ENCODE results near the gene TBL1X. TPM values are rescaled to one million over a fixed set of nuclear protein-coding genes. Genes with fewer than 3 reads are reported as not detected.
A peak's percentile ranks its signal among the peaks of the same experiment; 100 is the strongest.

The TBL1X gene
- total RNA-seq, 6 experiments from 2014 or later, result 34.4 to 53.2 (median 44.9) TPM

GRCh38 chrX:9462456-9462855, 2.4 kb upstream of the TBL1X start:
- DNase-seq, result no peak
- Mint-ChIP-seq H3K27me3 (ENCODE audit: insufficient read depth) (no peaks in the 10 kb centered on the region; the same call in 1 of the 2 replicates), H3K36me3 (ENCODE audit: low read depth) (no peaks in the 10 kb centered on the region), H3K4me1 (ENCODE audit: low read depth) (peaks cover 24% of the 10 kb centered on the region), H3K4me3 (no peak overlapping the region), H3K27ac (peak overlapping the region; percentile 87; the same call in 1 of the 2 replicates), H3K9me3 (no peaks in the 10 kb centered on the region)
- no peak for TF ChIP-seq CTCF (IDR thresholded peaks at IDR 0.05)

- Mint-ChIP-seq H3K4me1 (ENCODE audit: low read depth) (peaks cover 33% of the 10 kb centered on the region), H3K36me3 (ENCODE audit: low read depth) (peaks cover 11% of the 10 kb centered on the region; the same call in 1 of the 2 replicates), H3K27me3 (ENCODE audit: insufficient read depth) (no peaks in the 10 kb centered on the region; the same call in 1 of the 2 replicates), H3K4me3 (peak overlapping the region; percentile 46), H3K27ac (no peak overlapping the region), H3K9me3 (no peaks in the 10 kb centered on the region)
- DNase-seq, result no peak
- no peak for TF ChIP-seq CTCF (IDR thresholded peaks at IDR 0.05)
These were observed 694 bp downstream of the TBL1X start for GRCh38 chrX:9465380-9466123.

GRCh38 chrX:9466124-9466495, 1.3 kb downstream of the TBL1X start:
- Mint-ChIP-seq H3K4me1 (ENCODE audit: low read depth) (peaks cover 33% of the 10 kb centered on the region), H3K27ac (peak overlapping the region; percentile 53), H3K4me3 (peak overlapping the region; percentile 89), H3K9me3 (no peaks in the 10 kb centered on the region), H3K36me3 (ENCODE audit: low read depth) (peaks cover 11% of the 10 kb centered on the region; the same call in 1 of the 2 replicates), H3K27me3 (ENCODE audit: insufficient read depth) (no peaks in the 10 kb centered on the region; the same call in 1 of the 2 replicates)
- DNase-seq, result no peak
- no peak for TF ChIP-seq CTCF (IDR thresholded peaks at IDR 0.05)

- H3K27me3 Mint-ChIP-seq (ENCODE audit: insufficient read depth), result no peaks in the 10 kb centered on the region; the same call in 1 of the 2 replicates
- TF ChIP-seq CTCF (IDR thresholded peaks at IDR 0.05), result no peak
- peak overlapping the region; percentile 53 for H3K27ac Mint-ChIP-seq
- no peak for DNase-seq
- peak overlapping the region; percentile 89 for H3K4me3 Mint-ChIP-seq
- no peaks in the 10 kb centered on the region for H3K9me3 Mint-ChIP-seq
- H3K36me3 Mint-ChIP-seq (ENCODE audit: low read depth), result peaks cover 11% of the 10 kb centered on the region; the same call in 1 of the 2 replicates
- H3K4me1 Mint-ChIP-seq (ENCODE audit: low read depth), result peaks cover 37% of the 10 kb centered on the region
These were observed 1.9 kb downstream of the TBL1X start for GRCh38 chrX:9466736-9467135.

- Mint-ChIP-seq H3K36me3 (ENCODE audit: low read depth) (peaks cover 11% of the 10 kb centered on the region; the same call in 1 of the 2 replicates), H3K27me3 (ENCODE audit: insufficient read depth) (no peaks in the 10 kb centered on the region; the same call in 1 of the 2 replicates), H3K9me3 (no peaks in the 10 kb centered on the region), H3K27ac (no peak overlapping the region), H3K4me1 (ENCODE audit: low read depth) (peaks cover 35% of the 10 kb centered on the region), H3K4me3 (peak overlapping the region; percentile 89)
- DNase-seq, result no peak
- TF ChIP-seq CTCF (IDR thresholded peaks at IDR 0.05), result no peak
These were observed 2.3 kb downstream of the TBL1X start for GRCh38 chrX:9467146-9467545.
